Measurements from ENCODE around the gene TMEM161B. TPM values are rescaled to one million over a fixed set of nuclear protein-coding genes. Genes with fewer than 3 reads are reported as not detected.

The TMEM161B gene
- polyA plus RNA-seq, 1 donor from 2014 or later = 72.0 TPM

- Histone ChIP-seq H3K9ac (ENCODE audit: low read length) (no peak overlapping the region), H3K79me2 (replicated peaks; ENCODE audit: insufficient read depth, low read length) (peaks cover 21% of the 10 kb centered on the region)
- TF ChIP-seq POLR2AphosphoS5 (IDR thresholded peaks at IDR 0.05) = no peak
- TF ChIP-seq RAD21 (conservative IDR thresholded peaks at IDR 0.05) = no peak
- no peak for TF ChIP-seq SMC3 (conservative IDR thresholded peaks at IDR 0.05; ENCODE audit: poor library complexity)
- no peak for TF ChIP-seq TAF1 (IDR thresholded peaks at IDR 0.05; ENCODE audit: low read depth)
- no peak for TF ChIP-seq EP300 (conservative IDR thresholded peaks at IDR 0.05; ENCODE audit: poor library complexity, severe bottlenecking)
- no peak for TF ChIP-seq CTCF (IDR thresholded peaks at IDR 0.05; ENCODE audit: poor library complexity, severe bottlenecking)
- no peak for TF ChIP-seq EZH2 (IDR thresholded peaks at IDR 0.05; ENCODE audit: borderline replicate concordance, insufficient read depth, low read length, poor library complexity, severe bottlenecking)
- TF ChIP-seq REST (IDR thresholded peaks at IDR 0.05; ENCODE audit: borderline replicate concordance) = no peak
These were observed 61.1 kb downstream of the TMEM161B start for GRCh38 chr5:88207575-88207974.

DNA sequence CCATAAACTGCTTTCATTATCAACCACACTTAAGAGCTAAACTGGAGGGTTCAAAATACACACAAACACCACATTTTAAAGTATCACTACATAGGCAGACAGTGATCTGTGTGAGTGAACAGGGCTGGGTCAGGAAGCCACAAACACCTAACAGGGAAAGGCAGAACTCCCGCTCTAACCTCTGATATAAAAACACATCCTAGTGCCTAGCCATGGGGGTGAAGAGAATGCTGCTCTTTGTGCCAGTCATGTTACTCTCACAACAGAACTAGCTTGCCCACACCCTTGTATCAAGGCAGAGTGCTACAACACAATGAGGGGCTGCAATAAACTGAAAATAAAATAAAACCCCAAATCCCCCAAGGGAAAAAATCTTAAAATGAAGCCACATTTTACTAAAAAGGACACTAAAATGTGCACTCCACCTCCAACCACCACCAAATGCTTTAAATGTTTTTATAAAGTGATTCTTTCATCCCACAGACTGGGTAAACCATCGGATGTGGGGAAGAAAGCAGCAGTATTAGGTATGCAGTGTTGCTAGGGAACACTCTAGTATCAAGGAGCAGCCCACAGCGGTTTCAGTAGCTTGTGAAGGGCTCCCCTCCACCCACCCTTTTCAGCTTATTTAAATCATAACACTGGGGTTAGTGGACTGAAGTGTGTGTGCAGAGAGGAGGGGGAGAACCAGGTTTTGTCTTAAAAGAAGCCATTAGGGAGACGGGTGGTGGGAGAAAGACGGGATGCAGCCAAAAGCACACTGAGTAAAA, 64.5 kb downstream of the TMEM161B start:
- Histone ChIP-seq H3K79me2 (replicated peaks; ENCODE audit: insufficient read depth, low read length) (peaks cover 18% of the 10 kb centered on the region), H3K27ac (ENCODE audit: low read length) (peak overlapping the region; percentile 94), H3K27me3 (ENCODE audit: insufficient read depth, low read depth, low read length) (no peaks in the 10 kb centered on the region), H3F3A (ENCODE audit: insufficient read depth, low read length, poor library complexity, severe bottlenecking) (peaks cover 3% of the 10 kb centered on the region), H3K9me2 (ENCODE audit: insufficient read depth, low read length) (no peaks in the 10 kb centered on the region), H2AFZ (ENCODE audit: low read depth, low read length) (peak overlapping the region; percentile 67), H3K4me3 (ENCODE audit: low read length) (peak overlapping the region; percentile 59), H3K9me3 (ENCODE audit: low read length) (no peaks in the 10 kb centered on the region), H3K36me3 (ENCODE audit: insufficient read depth, low read length) (no peaks in the 10 kb centered on the region), H4K20me1 (ENCODE audit: insufficient read depth) (no peaks in the 10 kb centered on the region), H3K4me2 (ENCODE audit: low read length) (peak overlapping the region; percentile 88), H3K9ac (ENCODE audit: low read length) (peak overlapping the region; percentile 72)
- TF ChIP-seq POLR2AphosphoS5 (IDR thresholded peaks at IDR 0.05) (peak; percentile 53), TAF1 (IDR thresholded peaks at IDR 0.05; ENCODE audit: low read depth) (no peak), REST (IDR thresholded peaks at IDR 0.05; ENCODE audit: borderline replicate concordance) (peak; percentile 61), EP300 (conservative IDR thresholded peaks at IDR 0.05; ENCODE audit: poor library complexity, severe bottlenecking) (peak; percentile 38), CTCF (IDR thresholded peaks at IDR 0.05; ENCODE audit: poor library complexity, severe bottlenecking) (no peak), MXI1 (conservative IDR thresholded peaks at IDR 0.05; ENCODE audit: poor library complexity, severe bottlenecking) (peak; percentile 41), SMC3 (conservative IDR thresholded peaks at IDR 0.05; ENCODE audit: poor library complexity) (peak; percentile 62), RAD21 (conservative IDR thresholded peaks at IDR 0.05) (peak; percentile 47), EZH2 (IDR thresholded peaks at IDR 0.05; ENCODE audit: borderline replicate concordance, insufficient read depth, low read length, poor library complexity, severe bottlenecking) (no peak)

More at GRCh38 chr5:88207575-88207974, 61.1 kb downstream of the TMEM161B start:
- H3K4me2 ChIP-seq (ENCODE audit: low read length) = no peak overlapping the region
- no peaks in the 10 kb centered on the region for H4K20me1 ChIP-seq (ENCODE audit: insufficient read depth)
- H2AFZ ChIP-seq (ENCODE audit: low read depth, low read length) = no peak overlapping the region
- no peaks in the 10 kb centered on the region for H3K9me2 ChIP-seq (ENCODE audit: insufficient read depth, low read length)
- H3K4me3 ChIP-seq (ENCODE audit: low read length) = no peak overlapping the region
- H3K27ac ChIP-seq (ENCODE audit: low read length) = no peak overlapping the region
- no peaks in the 10 kb centered on the region for H3K9me3 ChIP-seq (ENCODE audit: low read length)
- no peaks in the 10 kb centered on the region for H3K27me3 ChIP-seq (ENCODE audit: insufficient read depth, low read depth, low read length)
- no peaks in the 10 kb centered on the region for H3K36me3 ChIP-seq (ENCODE audit: insufficient read depth, low read length)
- H3F3A ChIP-seq (ENCODE audit: insufficient read depth, low read length, poor library complexity, severe bottlenecking) = peaks cover 3% of the 10 kb centered on the region

All from neural cell (in vitro differentiated cells).